ENCODE results near the gene IQGAP3.

GRCh38 chr1:156508955-156509234 is 63.5 kb downstream of the IQGAP3 start:
- no peak for TF ChIP-seq POLR2A (IDR thresholded peaks at IDR 0.05; ENCODE audit: low read depth, low read length)
- TF ChIP-seq TAF1 (IDR thresholded peaks at IDR 0.05; ENCODE audit: borderline replicate concordance, low read depth, low read length), result no peak
- TF ChIP-seq POLR2AphosphoS5 (IDR thresholded peaks at IDR 0.05; ENCODE audit: low read depth, low read length), result no peak

Data from GM12892 (cell line).